HepG2 (cell line): ENCODE results near the gene TCAF1. TPM values are rescaled to one million over a fixed set of nuclear protein-coding genes. Genes with fewer than 3 reads are reported as not detected.

Experiments
- CEBPG ChIP-seq: IDR thresholded peaks from 2 replicates; pipeline ENCODE4 v1.6.1; 2016
- CEBPZ ChIP-seq: IDR thresholded peaks from 2 replicates; pipeline ENCODE4 v1.6.1; 2012; ENCODE audit warnings: low read length, improper control_type of control experiment
- CENPT ChIP-seq: sonication (generic); formaldehyde crosslinking; IDR thresholded peaks from 2 replicates; pipeline ENCODE4 v1.8.0; 2022; ENCODE audit warnings: low read depth, mild to moderate bottlenecking, moderate library complexity, missing genetic modification reagents
- HDAC1 ChIP-seq: sonication (generic); formaldehyde crosslinking; IDR thresholded peaks from 2 replicates; pipeline ENCODE4 v1.5.1; 2020; ENCODE audit warnings: mild to moderate bottlenecking, missing genetic modification reagents
- JUND ChIP-seq: sonication (generic); formaldehyde crosslinking; IDR thresholded peaks from 2 replicates; pipeline ENCODE4 v1.8.0; 2022; ENCODE audit warnings: mild to moderate bottlenecking, missing genetic modification reagents
- KDM1A ChIP-seq: IDR thresholded peaks from 2 replicates; pipeline ENCODE4 v1.6.1; 2016; ENCODE audit warnings: missing compliant biosample characterization
- MXI1 ChIP-seq: IDR thresholded peaks from 3 replicates; pipeline ENCODE4 v1.6.1; 2012; ENCODE audit warnings: low read depth, low read length, inconsistent platforms, borderline replicate concordance
- NCOA2 ChIP-seq: sonication (generic); formaldehyde crosslinking; IDR thresholded peaks from 2 replicates; pipeline ENCODE4 v1.8.0; 2022; ENCODE audit warnings: inconsistent platforms
- RARG ChIP-seq: sonication (generic); formaldehyde crosslinking; IDR thresholded peaks from 2 replicates; pipeline ENCODE4 v1.4.0; 2020; ENCODE audit warnings: low read depth, mild to moderate bottlenecking, missing genetic modification reagents
- SNAI1 ChIP-seq: sonication (generic); formaldehyde crosslinking; IDR thresholded peaks from 2 replicates; pipeline ENCODE4 v1.5.0; 2020; ENCODE audit warnings: mild to moderate bottlenecking, missing genetic modification reagents, borderline replicate concordance
- ZBTB38 ChIP-seq: sonication (generic); formaldehyde crosslinking; IDR thresholded peaks from 2 replicates; pipeline ENCODE4 v1.5.1; 2020; ENCODE audit warnings: mild to moderate bottlenecking, missing genetic modification reagents
- ZBTB7B ChIP-seq: sonication (generic); formaldehyde crosslinking; IDR thresholded peaks from 2 replicates; pipeline ENCODE4 v1.4.0; 2020; ENCODE audit warnings: missing genetic modification reagents
- ZNF235 ChIP-seq: sonication (generic); formaldehyde crosslinking; IDR thresholded peaks from 2 replicates; pipeline ENCODE4 v1.8.1; 2023; ENCODE audit warnings: mild to moderate bottlenecking, missing genetic modification reagents, borderline replicate concordance
- ZNF354B ChIP-seq: sonication (generic); formaldehyde crosslinking; IDR thresholded peaks from 2 replicates; pipeline ENCODE4 v1.8.0; 2022; ENCODE audit warnings: mild to moderate bottlenecking, missing genetic modification reagents
- ZNF383 ChIP-seq: sonication (generic); formaldehyde crosslinking; IDR thresholded peaks from 2 replicates; pipeline ENCODE4 v1.4.0; 2020; ENCODE audit warnings: missing genetic modification reagents, mild to moderate bottlenecking, borderline replicate concordance
- ZNF441 ChIP-seq: sonication (generic); formaldehyde crosslinking; IDR thresholded peaks from 2 replicates; pipeline ENCODE4 v1.7.0; 2021; ENCODE audit warnings: missing genetic modification reagents, borderline replicate concordance
- ZNF552 ChIP-seq: sonication (generic); formaldehyde crosslinking; IDR thresholded peaks from 2 replicates; pipeline ENCODE4 v1.9.0; 2022; ENCODE audit warnings: missing genetic modification reagents, mild to moderate bottlenecking, borderline replicate concordance
- ZNF782 ChIP-seq: sonication (generic); formaldehyde crosslinking; IDR thresholded peaks from 2 replicates; pipeline ENCODE4 v1.4.0; 2020; ENCODE audit warnings: missing genetic modification reagents, mild to moderate bottlenecking, borderline replicate concordance
- polyA plus RNA-seq, 8 experiments: library from polyadenylated mRNA; depleted of rRNA in 3 of 8; stranded (reverse) in 7 of 8; unstranded in 1 of 8; fragments of >200 nt; fragmentation: Illumina TruSeq in 4 of 8; extraction: Trizol in 4 of 8; gene quantifications; 2 replicates each; pipeline versions ENCODE4 v1.2.1 to v1.2.3, GENCODE V29; 2011 to 2016; ENCODE audit warnings: low read depth in 4 of 8, missing spikeins in 1 of 8, mixed read lengths in 1 of 8; ENCODE audit not compliant: insufficient read depth in 1 of 8
- total RNA-seq, 5 experiments: library from RNA; depleted of rRNA; stranded (reverse); fragments of >200 nt; fragmentation: Illumina TruSeq; extraction: Trizol; gene quantifications; 2 replicates each; pipeline ENCODE4 v1.2.3, GENCODE V29; 2016; ENCODE audit warnings: low read depth in 1 of 5
- TF ChIP-seq, protein P1 (sequence below): sonication (generic); formaldehyde crosslinking; IDR thresholded peaks from 2 replicates; pipeline ENCODE4 v1.5.1; 2020; ENCODE audit warnings: mild to moderate bottlenecking, moderate library complexity, missing genetic modification reagents
- TF ChIP-seq, protein P2 (sequence below): sonication (generic); formaldehyde crosslinking; IDR thresholded peaks from 2 replicates; pipeline ENCODE4 v1.4.0; 2020; ENCODE audit warnings: missing genetic modification reagents
- TF ChIP-seq, protein P3 (sequence below): sonication (generic); formaldehyde crosslinking; IDR thresholded peaks from 2 replicates; pipeline ENCODE4 v1.9.0; 2021; ENCODE audit warnings: missing genetic modification reagents, mild to moderate bottlenecking, borderline replicate concordance

TCAF1 gene
- total and polyA plus RNA-seq, 2 of the 13 experiments (the other 11 are each of a cell fraction or from before 2014, with no cell fraction given) = 36.2 to 101 TPM

DNA sequence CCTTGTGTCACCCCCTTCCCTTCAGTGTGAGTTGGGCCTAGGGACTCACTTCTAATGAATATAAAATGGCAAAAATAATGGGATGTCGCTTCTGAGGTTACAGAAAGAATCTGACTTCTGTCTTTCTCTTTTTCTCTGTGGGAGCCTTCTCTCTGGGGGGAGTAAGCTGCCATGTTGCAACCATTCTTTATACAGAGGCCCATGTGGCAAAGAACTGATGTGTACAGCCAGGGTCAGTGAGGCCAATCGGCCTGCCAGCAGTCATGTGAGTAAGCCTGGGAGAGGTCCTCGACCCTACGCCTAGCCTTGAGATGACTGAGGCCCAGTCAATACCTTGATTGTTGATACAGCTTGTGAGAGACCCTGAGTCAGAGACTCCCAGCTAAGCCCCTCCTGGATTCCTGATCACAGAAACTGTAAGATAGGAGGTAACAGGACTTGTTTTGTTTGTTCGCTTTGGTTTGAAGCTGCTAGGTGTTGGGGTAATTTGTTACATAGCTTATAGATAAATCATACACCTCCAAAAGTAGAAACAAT lies 1.7 kb downstream of the TCAF1 start (continued):
- TF ChIP-seq ZNF235 (CRISPR knock-in tag) = no peak
- TF ChIP-seq, protein P1, sequence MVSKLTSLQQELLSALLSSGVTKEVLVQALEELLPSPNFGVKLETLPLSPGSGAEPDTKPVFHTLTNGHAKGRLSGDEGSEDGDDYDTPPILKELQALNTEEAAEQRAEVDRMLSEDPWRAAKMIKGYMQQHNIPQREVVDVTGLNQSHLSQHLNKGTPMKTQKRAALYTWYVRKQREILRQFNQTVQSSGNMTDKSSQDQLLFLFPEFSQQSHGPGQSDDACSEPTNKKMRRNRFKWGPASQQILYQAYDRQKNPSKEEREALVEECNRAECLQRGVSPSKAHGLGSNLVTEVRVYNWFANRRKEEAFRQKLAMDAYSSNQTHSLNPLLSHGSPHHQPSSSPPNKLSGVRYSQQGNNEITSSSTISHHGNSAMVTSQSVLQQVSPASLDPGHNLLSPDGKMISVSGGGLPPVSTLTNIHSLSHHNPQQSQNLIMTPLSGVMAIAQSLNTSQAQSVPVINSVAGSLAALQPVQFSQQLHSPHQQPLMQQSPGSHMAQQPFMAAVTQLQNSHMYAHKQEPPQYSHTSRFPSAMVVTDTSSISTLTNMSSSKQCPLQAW = no peak
- no peak for TF ChIP-seq RARG (CRISPR knock-in tag)
- no peak for TF ChIP-seq ZBTB38 (CRISPR knock-in tag)
- TF ChIP-seq HDAC1 (CRISPR knock-in tag) = peak; percentile 65; the same call in 1 of the 2 replicates
- TF ChIP-seq ZNF354B (CRISPR knock-in tag) = no peak
- TF ChIP-seq SNAI1 (CRISPR knock-in tag) = no peak
- no peak for TF ChIP-seq ZNF552 (CRISPR knock-in tag)
- peak; percentile 83 for TF ChIP-seq CEBPG
- no peak for TF ChIP-seq CEBPZ
- peak; percentile 69; the same call in 1 of the 2 replicates for TF ChIP-seq JUND (CRISPR knock-in tag)
- TF ChIP-seq, protein P2, sequence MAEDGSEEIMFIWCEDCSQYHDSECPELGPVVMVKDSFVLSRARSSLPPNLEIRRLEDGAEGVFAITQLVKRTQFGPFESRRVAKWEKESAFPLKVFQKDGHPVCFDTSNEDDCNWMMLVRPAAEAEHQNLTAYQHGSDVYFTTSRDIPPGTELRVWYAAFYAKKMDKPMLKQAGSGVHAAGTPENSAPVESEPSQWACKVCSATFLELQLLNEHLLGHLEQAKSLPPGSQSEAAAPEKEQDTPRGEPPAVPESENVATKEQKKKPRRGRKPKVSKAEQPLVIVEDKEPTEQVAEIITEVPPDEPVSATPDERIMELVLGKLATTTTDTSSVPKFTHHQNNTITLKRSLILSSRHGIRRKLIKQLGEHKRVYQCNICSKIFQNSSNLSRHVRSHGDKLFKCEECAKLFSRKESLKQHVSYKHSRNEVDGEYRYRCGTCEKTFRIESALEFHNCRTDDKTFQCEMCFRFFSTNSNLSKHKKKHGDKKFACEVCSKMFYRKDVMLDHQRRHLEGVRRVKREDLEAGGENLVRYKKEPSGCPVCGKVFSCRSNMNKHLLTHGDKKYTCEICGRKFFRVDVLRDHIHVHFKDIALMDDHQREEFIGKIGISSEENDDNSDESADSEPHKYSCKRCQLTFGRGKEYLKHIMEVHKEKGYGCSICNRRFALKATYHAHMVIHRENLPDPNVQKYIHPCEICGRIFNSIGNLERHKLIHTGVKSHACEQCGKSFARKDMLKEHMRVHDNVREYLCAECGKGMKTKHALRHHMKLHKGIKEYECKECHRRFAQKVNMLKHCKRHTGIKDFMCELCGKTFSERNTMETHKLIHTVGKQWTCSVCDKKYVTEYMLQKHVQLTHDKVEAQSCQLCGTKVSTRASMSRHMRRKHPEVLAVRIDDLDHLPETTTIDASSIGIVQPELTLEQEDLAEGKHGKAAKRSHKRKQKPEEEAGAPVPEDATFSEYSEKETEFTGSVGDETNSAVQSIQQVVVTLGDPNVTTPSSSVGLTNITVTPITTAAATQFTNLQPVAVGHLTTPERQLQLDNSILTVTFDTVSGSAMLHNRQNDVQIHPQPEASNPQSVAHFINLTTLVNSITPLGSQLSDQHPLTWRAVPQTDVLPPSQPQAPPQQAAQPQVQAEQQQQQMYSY (CRISPR knock-in tag) = no peak
- TF ChIP-seq KDM1A (CRISPR knock-in tag) = 0 out of 2 replicates have a peak, but pooled peaks have one; percentile 12
- peak; percentile 71; the same call in 1 of the 3 replicates for TF ChIP-seq MXI1
- TF ChIP-seq, protein P3, sequence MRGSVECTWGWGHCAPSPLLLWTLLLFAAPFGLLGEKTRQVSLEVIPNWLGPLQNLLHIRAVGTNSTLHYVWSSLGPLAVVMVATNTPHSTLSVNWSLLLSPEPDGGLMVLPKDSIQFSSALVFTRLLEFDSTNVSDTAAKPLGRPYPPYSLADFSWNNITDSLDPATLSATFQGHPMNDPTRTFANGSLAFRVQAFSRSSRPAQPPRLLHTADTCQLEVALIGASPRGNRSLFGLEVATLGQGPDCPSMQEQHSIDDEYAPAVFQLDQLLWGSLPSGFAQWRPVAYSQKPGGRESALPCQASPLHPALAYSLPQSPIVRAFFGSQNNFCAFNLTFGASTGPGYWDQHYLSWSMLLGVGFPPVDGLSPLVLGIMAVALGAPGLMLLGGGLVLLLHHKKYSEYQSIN (CRISPR knock-in tag) = no peak
- no peak for TF ChIP-seq CENPT
- no peak for TF ChIP-seq ZNF441
- TF ChIP-seq ZNF383 (CRISPR knock-in tag) = no peak
- TF ChIP-seq NCOA2 = peak; percentile 92
- peak; percentile 93 for TF ChIP-seq ZBTB7B (CRISPR knock-in tag)
- no peak; the same call in 1 of the 2 replicates for TF ChIP-seq ZNF782 (CRISPR knock-in tag)
